GM21576 (cell line): ENCODE results near the gene NRG4.
"Not testable (repeated sequence)": the region's sequence is repeated elsewhere in the genome, so short reads cannot be mapped to it uniquely, and the experiment has no call there.

Source experiments
- ATAC-seq: cut with Tn5 transposase; IDR thresholded peaks from one replicate; pipeline ENCODE4 v1.9.1; 2021; ENCODE audit warnings: mild to moderate bottlenecking, moderate library complexity; ENCODE audit not compliant: unreplicated experiment

Gene NRG4

GRCh38 chr15:75994220-75994619 lies 18.0 kb downstream of the NRG4 start:
- ATAC-seq = no peak

GRCh38 chr15:75992897-75993296 lies 19.3 kb downstream of the NRG4 start:
- ATAC-seq = no peak

GRCh38 chr15:75989875-75990274 lies 22.3 kb downstream of the NRG4 start:
- ATAC-seq = no peak

GRCh38 chr15:75989045-75989444 lies 23.2 kb downstream of the NRG4 start:
- ATAC-seq = no peak

GRCh38 chr15:75985971-75986370 lies 26.3 kb downstream of the NRG4 start:
- no peak for ATAC-seq

- ATAC-seq = not testable (repeated sequence)
These were observed 27.5 kb downstream of the NRG4 start for GRCh38 chr15:75984706-75985105.

GRCh38 chr15:75982468-75982867 lies 29.8 kb downstream of the NRG4 start:
- no peak for ATAC-seq

GRCh38 chr15:75981149-75981815 lies 30.9 kb downstream of the NRG4 start:
- ATAC-seq = no peak

- not testable (repeated sequence) for ATAC-seq
These were observed 35.5 kb downstream of the NRG4 start for GRCh38 chr15:75976766-75977165.

GRCh38 chr15:75966073-75966472 lies 46.2 kb downstream of the NRG4 start:
- no peak for ATAC-seq

GRCh38 chr15:75961331-75961730 lies 50.9 kb downstream of the NRG4 start:
- no peak for ATAC-seq

- ATAC-seq = no peak
These were observed 56.5 kb downstream of the NRG4 start for GRCh38 chr15:75955720-75956119.

- no peak for ATAC-seq
These were observed 59.7 kb downstream of the NRG4 start for GRCh38 chr15:75952525-75952924.

GRCh38 chr15:75948761-75949296 lies 63.4 kb downstream of the NRG4 start:
- no peak for ATAC-seq

GRCh38 chr15:75947092-75947491 lies 65.1 kb downstream of the NRG4 start:
- ATAC-seq = no peak

- no peak for ATAC-seq
These were observed 66.3 kb downstream of the NRG4 start for GRCh38 chr15:75945953-75946352.

GRCh38 chr15:75943713-75944215 lies 68.5 kb downstream of the NRG4 start:
- no peak for ATAC-seq

- ATAC-seq = no peak
These were observed 69.0 kb downstream of the NRG4 start for GRCh38 chr15:75943246-75943645.

- no peak for ATAC-seq
These were observed 69.8 kb downstream of the NRG4 start for GRCh38 chr15:75942464-75942863.

- no peak for ATAC-seq
These were observed 81.4 kb downstream of the NRG4 start for GRCh38 chr15:75930866-75931265.

- ATAC-seq = no peak
These were observed 82.2 kb downstream of the NRG4 start for GRCh38 chr15:75929799-75930565.
